Adrenal gland (tissue), 12 donors: ENCODE measurements around the gene C1orf50. TPM values are rescaled to one million over a fixed set of nuclear protein-coding genes. Genes with fewer than 3 reads are reported as not detected.

ENCODE experiments used
- DNase-seq, 7 donors: peaks; one replicate each; pipeline ENCODE4 v3.0.0-alpha.2; 2019 to 2020
- H3K27ac ChIP-seq, 5 donors: fragments of 200-600 bp; sonication (generic) in 4 of 5; 1 replicate in 3 of 5; 2 replicates in 2 of 5; pipeline versions ENCODE4 v1.5.1 to v1.8.0; 2016 to 2020; ENCODE audit warnings: mild to moderate bottlenecking in 1 of 5
- H3K27me3 ChIP-seq: fragments of 200-600 bp; 2 replicates; pipeline ENCODE4 v1.8.0; 2021
- H3K36me3 ChIP-seq, 2 donors: fragments of 200-600 bp; replicated peaks in 1 of 2; 1 replicate in 1 of 2; 2 replicates in 1 of 2; pipeline versions ENCODE4 v1.5.1 to v1.8.0; 2018 to 2022
- H3K4me1 ChIP-seq, 2 donors: fragments of 200-600 bp; replicated peaks in 1 of 2; 1 replicate in 1 of 2; 2 replicates in 1 of 2; pipeline versions ENCODE4 v1.5.1 to v1.8.0; 2018 to 2021
- H3K4me3 ChIP-seq, 4 donors: fragments of 200-600 bp; sonication (generic) in 3 of 4; one replicate each; pipeline ENCODE4 v1.5.1; 2016 to 2018
- H3K9me3 ChIP-seq, 3 donors: fragments of 200-600 bp; sonication (generic) in 1 of 3; replicated peaks in 1 of 3; 1 replicate in 2 of 3; 2 replicates in 1 of 3; pipeline versions ENCODE4 v1.5.1 to v1.8.0; 2016 to 2021
- POLR2A ChIP-seq, 2 donors: fragments of 450-650 bp; IDR thresholded peaks; one replicate each; pipeline ENCODE4 v1.6.1; 2017; ENCODE audit warnings: antibody characterized with exemption in 2 of 2, mild to moderate bottlenecking in 2 of 2, moderate library complexity in 1 of 2
- WGBS, 4 donors: extraction: QIAGEN DNeasy Blood & Tissue Kit in 2 of 4; methylation state at CpG; one replicate each; pipeline versions ENCODE4 v1.1.5 to v1.1.7; 2013 to 2017; 5-methylcytosine and 5-hydroxymethylcytosine counted together
- intact Hi-C, 2 donors: fragments of 100-400 bp; cut with DNase I; formaldehyde crosslinking; loops; one replicate each; pipeline versions ENCODE4 v1.14.1 to v1.15.0; 2022 to 2023
- polyA plus RNA-seq, 3 donors: library from polyadenylated mRNA; stranded (reverse); fragments of 200-250 nt in 2 of 3; fragments of 350-450 nt in 1 of 3; fragmentation: Illumina TruSeq in 1 of 3; extraction: RNeasy Lipid Tissue Mini Kit (QIAGEN cat#74804) in 1 of 3; gene quantifications; one replicate each; pipeline ENCODE4 v1.2.3, GENCODE V29; 2013 to 2014
- total RNA-seq, 9 donors: library from RNA; depleted of rRNA in 4 of 9; stranded (reverse); fragments of >200 nt in 4 of 9; fragments of 120-200 nt in 1 of 9; fragmentation: NEBNext Ultra II Directional in 1 of 9; extraction: Animal tissue kit (Norgen Biotek cat#: 25700) in 1 of 9; gene quantifications; one replicate each; pipeline versions ENCODE4 v1.1.0 to v1.2.4, GENCODE V29; 2013 to 2023
- TF ChIP-seq, protein P1 (sequence below), 6 experiments: fragments of 450-650 bp in 4 of 6; fragments of 200-600 bp in 2 of 6; sonication (generic) in 1 of 6; IDR thresholded peaks; 1 replicate in 5 of 6; 2 replicates in 1 of 6; pipeline versions ENCODE4 v1.5.1 to v1.8.0; 2016 to 2021; ENCODE audit warnings: antibody characterized with exemption in 6 of 6, mild to moderate bottlenecking in 2 of 6, moderate library complexity in 1 of 6
- donor health status: healthy with polysubstance abuse.
- donor health status: Bipolar disorder and iron deficiency.
- donor health status: DM: yes; HTN: yes; CAD: no.
- donor health status: DM: no; HTN: no; CAD: no.
- donor health status: DM: no; HTN: no; CAD: no.
- donor health status: DM: yes; HTN: yes; CAD: no.

The C1orf50 gene
- total and polyA plus RNA-seq, 12 donors: 2.2 to 13.5 (median 7.4) TPM

DNA sequence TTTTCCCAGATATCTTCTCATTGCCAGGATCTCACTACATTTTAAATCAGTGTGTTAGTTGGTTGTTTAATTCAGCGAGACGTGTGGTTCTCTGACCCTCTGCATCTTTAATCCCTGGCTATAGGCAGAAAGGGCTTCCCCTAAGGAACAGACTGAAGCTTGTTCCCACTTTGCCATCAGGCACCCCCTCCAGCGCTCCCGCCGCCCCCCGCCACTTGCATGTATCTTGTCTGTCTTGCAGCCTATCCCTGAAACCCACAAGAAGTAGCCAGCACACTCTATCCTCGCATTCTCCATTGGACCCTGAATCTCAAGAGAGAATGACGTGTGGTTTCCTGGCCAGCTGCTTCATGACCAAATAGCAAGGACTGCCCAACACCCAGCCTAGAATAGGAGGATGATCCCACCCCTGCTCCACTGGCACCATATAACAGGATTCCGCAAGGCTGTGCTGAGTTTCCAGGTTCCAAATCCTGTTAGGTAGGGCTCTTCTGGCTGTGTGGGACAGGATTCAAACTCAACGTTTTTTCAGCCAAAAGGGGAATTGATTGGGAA is 34.8 kb upstream of the C1orf50 start:
- H3K4me1 ChIP-seq: no peaks in the 10 kb centered on the region
- H3K4me3 ChIP-seq: no peak overlapping the region
- H3K9me3 ChIP-seq: no peaks in the 10 kb centered on the region
- 82 to 87% (median 83%) methylated on average over 9 to 10 of the region's 10 CpGs for WGBS, 4 donors
- no peak overlapping the region for H3K27ac ChIP-seq
- H3K36me3 ChIP-seq: no peaks in the 10 kb centered on the region
- TF ChIP-seq, protein P1, sequence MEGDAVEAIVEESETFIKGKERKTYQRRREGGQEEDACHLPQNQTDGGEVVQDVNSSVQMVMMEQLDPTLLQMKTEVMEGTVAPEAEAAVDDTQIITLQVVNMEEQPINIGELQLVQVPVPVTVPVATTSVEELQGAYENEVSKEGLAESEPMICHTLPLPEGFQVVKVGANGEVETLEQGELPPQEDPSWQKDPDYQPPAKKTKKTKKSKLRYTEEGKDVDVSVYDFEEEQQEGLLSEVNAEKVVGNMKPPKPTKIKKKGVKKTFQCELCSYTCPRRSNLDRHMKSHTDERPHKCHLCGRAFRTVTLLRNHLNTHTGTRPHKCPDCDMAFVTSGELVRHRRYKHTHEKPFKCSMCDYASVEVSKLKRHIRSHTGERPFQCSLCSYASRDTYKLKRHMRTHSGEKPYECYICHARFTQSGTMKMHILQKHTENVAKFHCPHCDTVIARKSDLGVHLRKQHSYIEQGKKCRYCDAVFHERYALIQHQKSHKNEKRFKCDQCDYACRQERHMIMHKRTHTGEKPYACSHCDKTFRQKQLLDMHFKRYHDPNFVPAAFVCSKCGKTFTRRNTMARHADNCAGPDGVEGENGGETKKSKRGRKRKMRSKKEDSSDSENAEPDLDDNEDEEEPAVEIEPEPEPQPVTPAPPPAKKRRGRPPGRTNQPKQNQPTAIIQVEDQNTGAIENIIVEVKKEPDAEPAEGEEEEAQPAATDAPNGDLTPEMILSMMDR (IDR thresholded peaks at IDR 0.05): no peak
- no peak for TF ChIP-seq POLR2A (IDR thresholded peaks at IDR 0.05)
- DNase-seq: peak in 1 of 7 donors; percentile 18
- no peaks in the 10 kb centered on the region for H3K27me3 ChIP-seq
- intact Hi-C loops: no loop called here

GRCh38 chr1:42733415-42734200 is 33.4 kb upstream of the C1orf50 start:
- no peak overlapping the region for H3K27ac ChIP-seq
- H3K4me1 ChIP-seq: no peaks in the 10 kb centered on the region
- H3K9me3 ChIP-seq: no peaks in the 10 kb centered on the region
- intact Hi-C loops: no loop called here
- no peaks in the 10 kb centered on the region for H3K36me3 ChIP-seq
- TF ChIP-seq, protein P1 (IDR thresholded peaks at IDR 0.05): no peak
- TF ChIP-seq POLR2A (IDR thresholded peaks at IDR 0.05): no peak
- H3K4me3 ChIP-seq: no peak overlapping the region
- peak in 2 of 7 donors; percentile 1 to 23 for DNase-seq
- no peaks in the 10 kb centered on the region for H3K27me3 ChIP-seq
- 87 to 92% (median 90%) methylated on average over 8 to 12 of the region's 12 CpGs for WGBS, 4 donors

DNA sequence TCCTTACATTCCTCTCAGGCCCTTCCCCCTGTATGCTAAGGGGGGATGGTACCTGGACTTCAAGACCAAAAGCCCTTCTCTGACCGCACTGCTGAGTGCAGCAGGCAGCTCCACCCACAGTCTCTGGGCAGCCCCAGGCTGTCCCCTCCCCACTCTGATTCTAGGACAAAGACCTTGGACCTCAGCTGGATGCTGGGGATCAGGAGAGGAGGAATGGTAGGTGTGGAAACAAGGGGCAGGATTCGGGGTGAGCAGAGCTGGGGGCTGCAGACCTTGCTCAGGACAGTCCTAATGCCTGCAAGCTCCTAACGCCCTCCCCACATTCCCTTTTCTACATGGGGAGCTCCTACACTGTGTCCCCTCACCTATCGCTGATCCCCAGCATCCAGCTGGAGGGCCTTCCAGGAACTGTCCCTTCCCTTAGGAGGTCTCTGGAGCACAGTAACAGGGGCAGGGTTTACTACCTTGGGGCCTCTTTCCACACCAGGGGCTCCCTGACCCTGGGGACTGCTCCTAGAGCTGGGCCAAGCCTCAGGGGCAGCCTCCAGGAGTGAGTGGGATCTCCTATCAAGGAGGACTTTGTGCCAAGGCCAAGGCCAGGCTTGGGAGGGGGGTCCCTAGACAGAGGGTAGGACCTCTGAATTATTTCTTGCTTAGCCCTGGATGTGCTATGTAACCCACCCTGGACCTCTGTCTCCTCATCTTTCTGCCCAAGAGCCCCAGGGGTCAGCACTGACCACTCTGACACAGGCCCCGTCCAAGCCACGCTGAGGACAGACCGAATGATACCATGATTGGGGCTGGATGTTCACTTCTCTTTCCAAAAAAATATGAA is 32.6 kb upstream of the C1orf50 start:
- Histone ChIP-seq H3K36me3 (no peaks in the 10 kb centered on the region), H3K27me3 (no peaks in the 10 kb centered on the region), H3K27ac (no peak overlapping the region), H3K9me3 (no peaks in the 10 kb centered on the region), H3K4me1 (no peaks in the 10 kb centered on the region), H3K4me3 (no peak overlapping the region)
- intact Hi-C loops: no loop called here
- WGBS, 4 donors: 71 to 90% (median 86%) methylated on average over 7 of the region's 7 CpGs
- TF ChIP-seq POLR2A (IDR thresholded peaks at IDR 0.05): no peak
- TF ChIP-seq, protein P1 (IDR thresholded peaks at IDR 0.05): no peak
- peak in 2 of 7 donors; percentile 7 to 27 for DNase-seq

- no peak for TF ChIP-seq POLR2A (IDR thresholded peaks at IDR 0.05)
- TF ChIP-seq, protein P1 (IDR thresholded peaks at IDR 0.05): no peak
- WGBS, 4 donors: 67 to 90% (median 85%) methylated on average over 3 to 11 of the region's 11 CpGs
- Histone ChIP-seq H3K27ac (no peak overlapping the region), H3K9me3 (no peaks in the 10 kb centered on the region), H3K4me3 (no peak overlapping the region), H3K4me1 (no peaks in the 10 kb centered on the region), H3K36me3 (no peaks in the 10 kb centered on the region), H3K27me3 (no peaks in the 10 kb centered on the region)
- intact Hi-C loops: no loop called here
- DNase-seq: peak in 1 of 7 donors; percentile 14
These were observed 32.0 kb upstream of the C1orf50 start for GRCh38 chr1:42735056-42735455.
